Activated CD8-positive, alpha-beta memory T cell treated with anti-CD3 and anti-CD28 coated beads, Interleukin-2, amount 10 ng/mL, durations not matched to agents 7 days and 5 days (primary cell): ENCODE data around the gene PIK3C2A. TPM values are rescaled to one million over a fixed set of nuclear protein-coding genes. Genes with fewer than 3 reads are reported as not detected.
A peak's percentile ranks its signal among the peaks of the same experiment; 100 is the strongest.
"Not testable (repeated sequence)": the region's sequence is repeated elsewhere in the genome, so short reads cannot be mapped to it uniquely, and the experiment has no call there.

Experiments
- ATAC-seq: fragments of 150-1000 bp; cut with Tn5 transposase; one replicate; pipeline ENCODE4 v1.10.0; 2021; ENCODE audit warnings: moderate library complexity
- CTCF ChIA-PET: fragments of 350-600 bp; sonication (Branson Sonifier 250); formaldehyde crosslinking; loops from one replicate; lab custom pipeline; 2021; ENCODE audit warnings: antibody characterized with exemption; lab: Charles Lee
- DNase-seq: peaks from one replicate; pipeline ENCODE4 v3.0.0-alpha.2; 2020
- H3K27ac Mint-ChIP-seq: one replicate; pipeline ENCODE4 v1.8.0; 2021; ENCODE audit warnings: mild to moderate bottlenecking, mixed read lengths
- H3K27me3 Mint-ChIP-seq: one replicate; pipeline ENCODE4 v1.8.0; 2021; ENCODE audit warnings: mixed read lengths
- H3K36me3 Mint-ChIP-seq: one replicate; pipeline ENCODE4 v1.8.0; 2021; ENCODE audit warnings: mild to moderate bottlenecking, mixed read lengths
- H3K4me1 Mint-ChIP-seq: one replicate; pipeline ENCODE4 v1.8.0; 2021; ENCODE audit warnings: mixed read lengths
- H3K4me3 Mint-ChIP-seq: one replicate; pipeline ENCODE4 v1.8.0; 2021; ENCODE audit warnings: mild to moderate bottlenecking, moderate library complexity, mixed read lengths
- H3K9me3 Mint-ChIP-seq: one replicate; pipeline ENCODE4 v1.8.0; 2022; ENCODE audit warnings: low read depth, mixed read lengths
- total RNA-seq, 2 experiments: library from RNA; stranded (reverse); gene quantifications; one replicate each; pipeline ENCODE4 v1.2.3, GENCODE V29; 2021

The PIK3C2A gene, protein sequence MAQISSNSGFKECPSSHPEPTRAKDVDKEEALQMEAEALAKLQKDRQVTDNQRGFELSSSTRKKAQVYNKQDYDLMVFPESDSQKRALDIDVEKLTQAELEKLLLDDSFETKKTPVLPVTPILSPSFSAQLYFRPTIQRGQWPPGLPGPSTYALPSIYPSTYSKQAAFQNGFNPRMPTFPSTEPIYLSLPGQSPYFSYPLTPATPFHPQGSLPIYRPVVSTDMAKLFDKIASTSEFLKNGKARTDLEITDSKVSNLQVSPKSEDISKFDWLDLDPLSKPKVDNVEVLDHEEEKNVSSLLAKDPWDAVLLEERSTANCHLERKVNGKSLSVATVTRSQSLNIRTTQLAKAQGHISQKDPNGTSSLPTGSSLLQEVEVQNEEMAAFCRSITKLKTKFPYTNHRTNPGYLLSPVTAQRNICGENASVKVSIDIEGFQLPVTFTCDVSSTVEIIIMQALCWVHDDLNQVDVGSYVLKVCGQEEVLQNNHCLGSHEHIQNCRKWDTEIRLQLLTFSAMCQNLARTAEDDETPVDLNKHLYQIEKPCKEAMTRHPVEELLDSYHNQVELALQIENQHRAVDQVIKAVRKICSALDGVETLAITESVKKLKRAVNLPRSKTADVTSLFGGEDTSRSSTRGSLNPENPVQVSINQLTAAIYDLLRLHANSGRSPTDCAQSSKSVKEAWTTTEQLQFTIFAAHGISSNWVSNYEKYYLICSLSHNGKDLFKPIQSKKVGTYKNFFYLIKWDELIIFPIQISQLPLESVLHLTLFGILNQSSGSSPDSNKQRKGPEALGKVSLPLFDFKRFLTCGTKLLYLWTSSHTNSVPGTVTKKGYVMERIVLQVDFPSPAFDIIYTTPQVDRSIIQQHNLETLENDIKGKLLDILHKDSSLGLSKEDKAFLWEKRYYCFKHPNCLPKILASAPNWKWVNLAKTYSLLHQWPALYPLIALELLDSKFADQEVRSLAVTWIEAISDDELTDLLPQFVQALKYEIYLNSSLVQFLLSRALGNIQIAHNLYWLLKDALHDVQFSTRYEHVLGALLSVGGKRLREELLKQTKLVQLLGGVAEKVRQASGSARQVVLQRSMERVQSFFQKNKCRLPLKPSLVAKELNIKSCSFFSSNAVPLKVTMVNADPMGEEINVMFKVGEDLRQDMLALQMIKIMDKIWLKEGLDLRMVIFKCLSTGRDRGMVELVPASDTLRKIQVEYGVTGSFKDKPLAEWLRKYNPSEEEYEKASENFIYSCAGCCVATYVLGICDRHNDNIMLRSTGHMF (N-terminal part only)
- total RNA-seq, result 10 to 100 TPM; 26.5 to 27.7 TPM

DNA sequence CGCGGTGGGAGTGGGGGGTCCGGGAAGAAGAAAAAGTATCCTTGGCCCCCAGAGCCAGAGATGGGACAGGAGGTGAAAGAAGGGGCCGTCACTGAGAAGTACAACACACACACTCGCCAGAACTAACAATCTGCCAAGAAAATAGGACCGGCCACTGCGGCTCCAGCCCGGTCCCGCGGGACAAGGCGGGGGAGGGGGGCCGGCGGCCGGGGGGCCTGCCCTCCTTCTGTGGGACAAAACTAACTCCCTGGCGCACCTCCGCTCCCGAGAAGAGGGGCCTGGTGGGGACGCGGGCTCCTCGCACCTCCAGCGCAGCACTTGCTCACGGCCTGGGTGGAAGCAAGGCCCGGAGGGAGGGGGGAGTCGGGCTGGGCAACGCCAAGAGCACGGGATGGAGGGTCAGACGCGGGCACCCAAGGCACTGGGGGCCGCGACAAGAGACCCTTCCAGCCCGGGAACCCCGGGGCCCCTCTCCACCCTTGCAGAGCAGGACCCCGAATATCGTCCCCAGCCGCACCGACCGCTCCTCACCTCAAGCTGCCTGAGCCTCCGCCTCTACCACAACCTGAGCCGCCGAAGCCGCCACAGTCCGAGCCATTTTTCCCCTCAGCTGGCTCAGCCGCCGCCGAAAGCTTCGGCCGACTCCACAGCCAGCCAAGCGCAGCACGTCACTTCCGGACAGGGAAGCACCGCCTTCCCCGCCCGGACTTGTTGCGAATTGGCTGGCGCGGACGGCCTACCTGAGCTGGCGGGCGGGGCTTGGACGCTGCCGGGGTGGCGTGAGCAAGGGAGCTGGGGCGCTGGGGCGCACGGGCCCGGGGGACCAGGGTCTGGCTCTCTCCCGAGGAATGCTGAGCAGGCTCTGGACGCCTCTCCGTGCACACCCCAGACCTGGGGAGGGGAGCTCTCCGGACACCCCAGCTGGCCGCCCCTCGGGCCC lies at the start of gene PIK3C2A:
TSS of gene PIK3C2A (minus strand) at position 670 of the 940 bp plus-strand sequence. CDS start 38,245 bp downstream, outside the sequence.
- peak within 1 kb of the TSS; percentile 96 for H3K27ac Mint-ChIP-seq
- no peaks in the 10 kb centered on the region for H3K27me3 Mint-ChIP-seq
- peaks cover 25% of the 10 kb centered on the region for H3K4me1 Mint-ChIP-seq
- peak; percentile 97 for DNase-seq
- H3K4me3 Mint-ChIP-seq, result peak within 1 kb of the TSS; percentile 97
- CTCF ChIA-PET, result interaction anchor here (1.0 to 1.3 kb wide), 3 partner anchors 23 to 176 kb away, joined by 4 to 6 read pairs (median 4); no protein-coding TSS in a partner anchor
- no peaks in the 10 kb centered on the region for H3K9me3 Mint-ChIP-seq
- H3K36me3 Mint-ChIP-seq, result peaks cover 5% of the 10 kb centered on the region
- peak; percentile 99 for ATAC-seq

- H3K27ac Mint-ChIP-seq, result no peak overlapping the region
- no peaks in the 10 kb centered on the region for H3K36me3 Mint-ChIP-seq
- H3K4me1 Mint-ChIP-seq, result peaks cover 12% of the 10 kb centered on the region
- no peak overlapping the region for H3K4me3 Mint-ChIP-seq
- no peaks in the 10 kb centered on the region for H3K9me3 Mint-ChIP-seq
- H3K27me3 Mint-ChIP-seq, result peaks cover 25% of the 10 kb centered on the region
- no peak for ATAC-seq
- CTCF ChIA-PET, result interaction anchor here (0.6 kb wide), 1 partner anchor 10 kb away, joined by 5 read pairs; no protein-coding TSS in a partner anchor
- no peak for DNase-seq
Measured at GRCh38 chr11:17257196-17257595, 49.4 kb upstream of the PIK3C2A start.

DNA sequence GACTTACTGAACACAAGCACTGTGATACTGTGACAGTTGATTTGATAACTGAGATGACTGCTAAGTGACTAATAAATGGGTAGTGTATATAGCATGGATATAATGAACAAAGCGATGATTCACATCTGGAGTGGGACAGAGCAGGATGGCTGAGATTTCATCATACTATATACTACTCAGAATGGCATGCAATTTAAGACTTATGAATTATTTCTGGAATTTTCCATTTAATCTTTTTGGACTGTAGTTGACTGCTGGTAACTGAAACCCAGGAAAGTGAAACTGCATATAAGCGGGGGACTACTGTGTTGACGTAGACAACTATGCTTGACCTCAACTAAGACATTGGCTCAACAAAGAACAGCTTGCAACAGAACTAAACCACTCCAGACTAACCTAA lies 48.7 kb upstream of the PIK3C2A start:
- DNase-seq, result no peak
- Mint-ChIP-seq H3K4me3 (no peak overlapping the region), H3K27ac (no peak overlapping the region), H3K4me1 (peaks cover 12% of the 10 kb centered on the region), H3K9me3 (no peaks in the 10 kb centered on the region), H3K36me3 (no peaks in the 10 kb centered on the region), H3K27me3 (peaks cover 29% of the 10 kb centered on the region)
- ATAC-seq, result no peak
- CTCF ChIA-PET, result no interaction called here

GRCh38 chr11:17252704-17253103 lies 44.9 kb upstream of the PIK3C2A start:
- peaks cover 40% of the 10 kb centered on the region for H3K27me3 Mint-ChIP-seq
- H3K4me3 Mint-ChIP-seq, result no peak overlapping the region
- no peak for DNase-seq
- no peak overlapping the region for H3K27ac Mint-ChIP-seq
- ATAC-seq, result no peak
- H3K36me3 Mint-ChIP-seq, result no peaks in the 10 kb centered on the region
- H3K9me3 Mint-ChIP-seq, result no peaks in the 10 kb centered on the region
- CTCF ChIA-PET, result no interaction called here
- H3K4me1 Mint-ChIP-seq, result peaks cover 12% of the 10 kb centered on the region

DNA sequence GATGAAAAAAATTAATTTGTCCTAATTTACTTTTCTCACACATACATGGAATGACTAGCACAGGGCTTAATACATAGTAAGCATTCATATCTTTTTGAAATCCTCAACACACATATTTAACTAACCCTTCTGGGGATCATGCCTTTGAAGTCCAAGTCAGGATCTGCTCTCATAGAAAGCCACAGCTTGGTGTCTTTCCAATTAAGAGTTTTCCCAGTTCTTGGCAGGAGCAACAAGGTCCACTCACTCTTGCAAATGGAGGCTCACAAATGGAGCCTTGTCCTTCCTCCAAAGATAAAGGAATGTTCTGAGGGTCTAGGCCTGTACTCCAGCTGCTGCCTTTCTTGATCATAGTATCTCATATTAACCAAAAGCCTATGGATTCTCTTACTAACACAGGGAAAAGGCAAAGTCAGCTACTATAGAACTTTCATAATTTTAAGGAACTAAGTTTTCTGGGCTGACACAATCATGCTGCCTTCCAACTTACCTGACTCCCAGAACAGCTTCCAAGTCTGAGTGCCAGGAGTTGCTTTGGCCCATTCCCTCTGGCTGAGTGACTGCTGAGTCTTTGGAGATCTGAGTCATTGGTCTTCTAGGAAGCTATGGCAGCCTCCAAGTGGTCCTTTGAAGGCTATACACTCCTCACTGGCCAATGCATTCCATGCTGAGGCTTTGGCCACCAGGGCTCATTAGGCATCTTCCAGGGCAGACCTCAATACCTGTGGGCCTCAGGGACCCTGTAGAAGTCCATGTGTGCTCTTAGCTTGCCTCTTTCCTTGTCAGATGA lies 43.0 kb upstream of the PIK3C2A start:
- H3K9me3 Mint-ChIP-seq, result no peaks in the 10 kb centered on the region
- CTCF ChIA-PET, result interaction anchor here (1.2 kb wide), 2 partner anchors 9 to 278 kb away, joined by 3 read pairs; no protein-coding TSS in a partner anchor

GRCh38 chr11:17244046-17244445 lies 36.3 kb upstream of the PIK3C2A start:
- peak; percentile 61 for ATAC-seq
- Mint-ChIP-seq H3K4me1 (peaks cover 9% of the 10 kb centered on the region), H3K27me3 (peaks cover 61% of the 10 kb centered on the region), H3K36me3 (no peaks in the 10 kb centered on the region), H3K9me3 (no peaks in the 10 kb centered on the region), H3K27ac (no peak overlapping the region), H3K4me3 (no peak overlapping the region)
- no peak for DNase-seq
- CTCF ChIA-PET, result interaction anchor here (0.8 kb wide), 1 partner anchor 14 kb away, joined by 3 read pairs; no protein-coding TSS in a partner anchor

More for the DNA sequence above, 43.0 kb upstream of the PIK3C2A start:
- no peak for DNase-seq
- Mint-ChIP-seq H3K36me3 (no peaks in the 10 kb centered on the region), H3K4me3 (no peak overlapping the region), H3K27me3 (peaks cover 45% of the 10 kb centered on the region), H3K27ac (no peak overlapping the region), H3K4me1 (peaks cover 2% of the 10 kb centered on the region)
- no peak for ATAC-seq

GRCh38 chr11:17242954-17243353 lies 35.2 kb upstream of the PIK3C2A start:
- not testable (repeated sequence) for H3K27ac Mint-ChIP-seq, H3K9me3 Mint-ChIP-seq, H3K4me3 Mint-ChIP-seq, H3K36me3 Mint-ChIP-seq, ATAC-seq, DNase-seq, H3K4me1 Mint-ChIP-seq
- CTCF ChIA-PET, result interaction anchor here (0.6 to 2.2 kb wide), 3 partner anchors 12 to 111 kb away, joined by 3 to 7 read pairs (median 3); no protein-coding TSS in a partner anchor
- peaks cover 67% of the 10 kb centered on the region for H3K27me3 Mint-ChIP-seq

GRCh38 chr11:17240780-17241179 lies 33.0 kb upstream of the PIK3C2A start:
- CTCF ChIA-PET, result no interaction called here
- Mint-ChIP-seq H3K36me3 (no peaks in the 10 kb centered on the region), H3K4me1 (peaks cover 9% of the 10 kb centered on the region), H3K4me3 (no peak overlapping the region), H3K27me3 (peaks cover 64% of the 10 kb centered on the region), H3K9me3 (no peaks in the 10 kb centered on the region), H3K27ac (no peak overlapping the region)
- no peak for ATAC-seq
- no peak for DNase-seq

DNA sequence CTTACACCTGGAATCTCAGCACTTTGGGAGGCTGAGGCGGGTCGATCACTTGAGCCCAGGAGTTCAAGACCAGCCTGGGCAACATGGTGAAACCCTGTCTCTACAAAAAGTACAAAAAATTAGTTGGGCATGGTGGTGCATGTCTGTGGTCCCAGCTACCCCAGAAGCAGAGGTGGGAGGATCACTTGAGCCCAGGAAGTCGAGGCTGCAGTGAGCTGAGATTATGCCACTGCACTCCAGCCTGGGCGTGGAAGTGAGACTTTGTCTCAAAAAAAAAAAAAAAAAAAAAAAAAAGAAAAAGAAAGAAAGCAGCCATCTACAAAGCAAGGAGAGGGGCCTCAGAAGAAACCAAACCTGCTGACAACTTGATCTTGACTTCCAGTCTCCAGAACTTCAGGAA lies 32.1 kb upstream of the PIK3C2A start:
- DNase-seq, H3K36me3 Mint-ChIP-seq, H3K9me3 Mint-ChIP-seq, CTCF ChIA-PET, H3K4me1 Mint-ChIP-seq, H3K27ac Mint-ChIP-seq, H3K4me3 Mint-ChIP-seq, ATAC-seq: not testable (repeated sequence)
- H3K27me3 Mint-ChIP-seq, result peaks cover 62% of the 10 kb centered on the region

- H3K27me3 Mint-ChIP-seq, result peaks cover 54% of the 10 kb centered on the region
- DNase-seq (no peak), ATAC-seq (no peak)
- no peaks in the 10 kb centered on the region for H3K9me3 Mint-ChIP-seq
- peaks cover under 1% of the 10 kb centered on the region for H3K4me1 Mint-ChIP-seq
- no peaks in the 10 kb centered on the region for H3K36me3 Mint-ChIP-seq
- no peak overlapping the region for H3K27ac Mint-ChIP-seq
- CTCF ChIA-PET, result interaction anchor here (0.9 to 1.4 kb wide), 2 partner anchors 8 to 146 kb away, joined by 3 to 4 read pairs; no protein-coding TSS in a partner anchor
- H3K4me3 Mint-ChIP-seq, result no peak overlapping the region
Measured at GRCh38 chr11:17238377-17238776, 30.6 kb upstream of the PIK3C2A start.

DNA sequence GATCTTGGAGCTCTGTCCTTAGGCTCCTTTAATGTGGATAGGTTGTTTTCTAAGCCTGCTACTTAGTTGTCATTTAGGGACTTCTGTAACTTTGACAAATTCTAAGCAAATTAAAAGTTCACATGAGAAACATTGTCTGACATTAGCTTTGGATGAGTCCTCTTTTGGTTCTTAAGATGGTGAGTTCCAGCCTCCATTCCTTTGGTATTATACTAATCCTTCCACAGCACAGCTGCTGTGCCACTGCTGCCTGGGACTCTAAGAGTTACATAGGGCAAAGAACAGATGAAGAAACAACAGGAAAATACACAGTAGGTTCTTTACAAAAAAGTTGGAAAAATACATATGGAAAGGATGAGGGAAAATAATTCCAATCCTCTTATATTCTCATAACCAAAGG lies 25.3 kb upstream of the PIK3C2A start:
- Mint-ChIP-seq H3K27ac (no peak overlapping the region), H3K4me1 (peaks cover 14% of the 10 kb centered on the region), H3K9me3 (no peaks in the 10 kb centered on the region), H3K27me3 (peaks cover 18% of the 10 kb centered on the region), H3K4me3 (no peak overlapping the region), H3K36me3 (no peaks in the 10 kb centered on the region)
- DNase-seq (no peak), ATAC-seq (no peak)
- CTCF ChIA-PET, result interaction anchor here (1.2 kb wide), 1 partner anchor 295 kb away, joined by 3 read pairs; no protein-coding TSS in a partner anchor
